Measurements from ENCODE around the gene EXTL1.

EXTL1 gene

DNA sequence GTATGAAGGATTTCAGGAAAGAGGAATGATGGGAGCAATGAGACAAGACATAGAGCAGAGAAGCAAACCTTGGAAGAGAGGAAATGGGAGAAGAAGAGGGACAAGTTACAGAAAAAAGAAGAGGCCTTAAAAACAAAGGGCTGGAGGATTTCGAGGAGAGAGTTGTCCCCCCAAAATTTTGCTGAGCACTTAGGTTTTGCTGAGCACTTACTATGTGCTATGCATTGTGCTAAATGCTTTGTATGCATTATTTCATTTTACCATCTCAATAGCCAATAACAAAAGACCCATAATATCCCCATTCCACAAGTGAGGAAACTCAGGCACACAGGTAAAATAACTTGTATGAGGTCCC, 48.3 kb downstream of the EXTL1 start:
- Histone ChIP-seq H3K4me1 (ENCODE audit: control insufficient read depth in 1 of 2, insufficient read depth in 1 of 2, low read depth in 1 of 2, low read length in 1 of 2) (no peaks in the 10 kb centered on the region), H3K9me3 (no peaks in the 10 kb centered on the region), H3K27me3 (peaks cover 63% of the 10 kb centered on the region), H3K27ac (no peak overlapping the region), H3K36me3 (no peaks in the 10 kb centered on the region), H3K4me3 (ENCODE audit: low read depth in 1 of 2, low read length in 1 of 2) (no peak overlapping the region)
- TF ChIP-seq, protein P1, sequence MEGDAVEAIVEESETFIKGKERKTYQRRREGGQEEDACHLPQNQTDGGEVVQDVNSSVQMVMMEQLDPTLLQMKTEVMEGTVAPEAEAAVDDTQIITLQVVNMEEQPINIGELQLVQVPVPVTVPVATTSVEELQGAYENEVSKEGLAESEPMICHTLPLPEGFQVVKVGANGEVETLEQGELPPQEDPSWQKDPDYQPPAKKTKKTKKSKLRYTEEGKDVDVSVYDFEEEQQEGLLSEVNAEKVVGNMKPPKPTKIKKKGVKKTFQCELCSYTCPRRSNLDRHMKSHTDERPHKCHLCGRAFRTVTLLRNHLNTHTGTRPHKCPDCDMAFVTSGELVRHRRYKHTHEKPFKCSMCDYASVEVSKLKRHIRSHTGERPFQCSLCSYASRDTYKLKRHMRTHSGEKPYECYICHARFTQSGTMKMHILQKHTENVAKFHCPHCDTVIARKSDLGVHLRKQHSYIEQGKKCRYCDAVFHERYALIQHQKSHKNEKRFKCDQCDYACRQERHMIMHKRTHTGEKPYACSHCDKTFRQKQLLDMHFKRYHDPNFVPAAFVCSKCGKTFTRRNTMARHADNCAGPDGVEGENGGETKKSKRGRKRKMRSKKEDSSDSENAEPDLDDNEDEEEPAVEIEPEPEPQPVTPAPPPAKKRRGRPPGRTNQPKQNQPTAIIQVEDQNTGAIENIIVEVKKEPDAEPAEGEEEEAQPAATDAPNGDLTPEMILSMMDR (IDR thresholded peaks at IDR 0.05): no peak

DNA sequence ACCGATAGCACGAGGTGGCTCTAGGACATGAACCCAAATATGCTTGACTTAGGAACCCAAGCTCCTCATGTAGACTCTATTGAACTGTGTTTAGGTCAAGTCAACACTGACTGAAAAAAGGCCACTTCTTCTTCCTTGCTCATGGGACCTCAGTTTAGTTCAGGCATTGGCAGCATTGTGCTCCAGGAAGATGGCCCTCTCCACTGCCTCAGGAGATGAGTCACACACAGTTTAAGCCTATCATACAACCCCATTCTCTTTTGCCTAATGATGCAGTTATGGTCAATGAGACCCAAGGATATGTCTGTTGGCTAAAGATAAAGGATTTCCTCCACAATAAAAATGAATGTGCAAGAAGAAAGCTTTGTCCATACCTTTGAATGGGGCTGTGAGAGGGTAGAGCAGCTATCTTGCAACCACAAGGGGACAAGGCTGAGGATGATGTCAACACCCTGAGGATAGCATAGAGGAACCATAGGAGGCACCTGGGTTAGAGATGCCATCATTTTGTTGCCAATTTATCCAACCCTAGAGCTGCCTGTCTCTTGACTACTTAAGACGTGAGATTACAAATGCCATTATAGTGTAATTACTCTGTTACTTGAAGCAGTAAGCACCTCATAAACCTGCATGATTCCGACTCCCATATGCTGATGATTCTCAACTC, 48.9 kb downstream of the EXTL1 start:
- H3K27ac ChIP-seq: no peak overlapping the region
- H3K27me3 ChIP-seq: peaks cover 65% of the 10 kb centered on the region
- no peak overlapping the region for H3K4me3 ChIP-seq (ENCODE audit: low read depth in 1 of 2, low read length in 1 of 2)
- no peaks in the 10 kb centered on the region for H3K9me3 ChIP-seq
- TF ChIP-seq, protein P1 (IDR thresholded peaks at IDR 0.05): no peak
- H3K36me3 ChIP-seq: no peaks in the 10 kb centered on the region
- no peaks in the 10 kb centered on the region for H3K4me1 ChIP-seq (ENCODE audit: control insufficient read depth in 1 of 2, insufficient read depth in 1 of 2, low read depth in 1 of 2, low read length in 1 of 2)

DNA sequence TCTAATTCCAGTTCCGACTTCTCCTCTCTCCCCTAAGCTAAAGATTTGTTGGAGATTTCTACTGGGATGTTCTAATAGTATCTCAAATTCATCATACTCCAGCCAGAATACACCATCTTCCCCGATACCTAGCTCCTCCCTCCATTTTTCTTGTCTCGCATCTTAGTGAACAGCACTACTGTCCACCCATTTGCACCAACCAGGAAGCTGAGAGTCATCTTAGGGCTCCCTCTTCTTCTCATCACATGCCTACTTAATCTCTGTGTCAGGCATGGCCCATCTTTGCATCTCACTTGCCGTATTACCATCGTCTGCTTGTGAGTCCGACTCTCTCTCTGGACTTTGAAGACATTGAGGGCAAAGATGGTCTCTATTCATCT, 49.4 kb downstream of the EXTL1 start:
- Histone ChIP-seq H3K4me3 (ENCODE audit: low read depth in 1 of 2, low read length in 1 of 2) (no peak overlapping the region), H3K9me3 (no peaks in the 10 kb centered on the region), H3K36me3 (no peaks in the 10 kb centered on the region), H3K4me1 (ENCODE audit: control insufficient read depth in 1 of 2, insufficient read depth in 1 of 2, low read depth in 1 of 2, low read length in 1 of 2) (no peaks in the 10 kb centered on the region), H3K27me3 (peaks cover 71% of the 10 kb centered on the region), H3K27ac (no peak overlapping the region)
- TF ChIP-seq, protein P1 (IDR thresholded peaks at IDR 0.05): no peak

DNA sequence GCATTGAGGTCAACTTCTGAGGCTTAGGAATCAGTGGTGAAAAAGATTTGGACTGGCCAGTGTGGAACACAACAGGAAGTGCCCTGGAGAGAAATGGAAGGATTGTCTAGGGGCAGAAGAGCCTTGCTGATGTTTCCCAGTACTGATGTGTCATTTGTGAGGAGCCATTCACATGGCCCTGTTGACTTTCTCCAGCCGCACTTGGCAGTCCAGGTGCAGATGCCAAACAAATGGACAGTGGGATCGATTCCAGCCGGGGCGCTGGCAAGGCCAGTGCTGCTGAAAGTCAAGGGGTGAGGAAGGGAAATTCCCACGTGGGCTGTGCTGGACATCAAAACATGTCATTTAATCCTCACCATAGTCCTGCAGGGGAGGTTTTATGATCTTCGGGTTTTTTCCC, 50.7 kb downstream of the EXTL1 start:
- H3K27ac ChIP-seq: no peak overlapping the region
- no peaks in the 10 kb centered on the region for H3K9me3 ChIP-seq
- no peaks in the 10 kb centered on the region for H3K36me3 ChIP-seq
- peaks cover 71% of the 10 kb centered on the region for H3K27me3 ChIP-seq
- H3K4me3 ChIP-seq (ENCODE audit: low read depth in 1 of 2, low read length in 1 of 2): no peak overlapping the region
- TF ChIP-seq, protein P1 (IDR thresholded peaks at IDR 0.05): no peak
- no peaks in the 10 kb centered on the region for H3K4me1 ChIP-seq (ENCODE audit: control insufficient read depth in 1 of 2, insufficient read depth in 1 of 2, low read depth in 1 of 2, low read length in 1 of 2)

DNA sequence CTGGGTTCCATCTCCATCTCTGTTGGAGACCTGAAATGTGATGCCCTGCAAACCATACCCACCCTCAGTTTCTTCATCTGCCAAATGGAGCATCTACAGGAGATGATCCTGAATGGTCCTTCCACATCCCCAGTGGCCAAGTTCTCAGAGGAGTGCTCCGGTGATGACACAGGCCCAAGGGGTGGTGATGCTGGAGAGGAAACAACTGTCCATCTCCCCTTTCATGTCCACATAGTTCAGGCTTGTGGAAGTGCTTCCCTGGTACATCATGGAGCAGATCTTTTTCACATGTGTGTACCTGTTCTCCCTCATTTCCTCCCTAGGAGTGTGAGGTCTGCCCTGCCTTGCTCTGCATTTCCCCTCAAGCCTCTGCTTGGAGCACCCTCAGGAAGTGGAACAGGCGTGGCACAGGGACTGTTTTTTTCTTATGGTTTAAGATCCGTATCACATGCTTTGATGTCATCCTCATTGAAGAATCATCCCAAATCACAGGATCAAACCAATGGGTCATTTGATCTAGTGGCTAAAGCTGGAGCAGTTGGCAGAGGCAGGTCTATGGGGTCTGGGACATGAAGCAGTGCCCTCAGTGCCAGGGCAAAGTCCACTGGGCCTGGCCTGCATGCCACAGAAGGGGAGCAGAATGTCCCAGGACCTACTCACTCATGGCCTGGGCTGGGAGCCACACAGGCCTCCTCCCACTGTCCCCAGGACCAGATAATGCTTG, 54.0 kb downstream of the EXTL1 start:
- Histone ChIP-seq H3K36me3 (no peaks in the 10 kb centered on the region), H3K27me3 (peaks cover 51% of the 10 kb centered on the region), H3K27ac (no peak overlapping the region), H3K4me3 (ENCODE audit: low read depth in 1 of 2, low read length in 1 of 2) (no peak overlapping the region), H3K4me1 (ENCODE audit: control insufficient read depth in 1 of 2, insufficient read depth in 1 of 2, low read depth in 1 of 2, low read length in 1 of 2) (no peaks in the 10 kb centered on the region), H3K9me3 (no peaks in the 10 kb centered on the region)
- TF ChIP-seq, protein P1 (IDR thresholded peaks at IDR 0.05): no peak
